Esophagus squamous epithelium (tissue), 5 donors: ENCODE results near the gene LRP1B. TPM values are rescaled to one million over a fixed set of nuclear protein-coding genes. Genes with fewer than 3 reads are reported as not detected.

Experiments used
- DNase-seq: peaks from one replicate; lab custom pipeline; 2025; lab: John Stamatoyannopoulos, UW
- H3K27ac ChIP-seq, 4 donors: fragments of 200-600 bp; sonication (generic); one replicate each; pipeline ENCODE4 v1.5.1; 2016 to 2019; ENCODE audit warnings: mild to moderate bottlenecking in 1 of 4
- H3K27me3 ChIP-seq, 4 donors: fragments of 200-600 bp; sonication (generic); 1 replicate in 3 of 4; 2 replicates in 1 of 4; pipeline versions ENCODE4 v1.5.1 to v1.6.0; 2017 to 2021; ENCODE audit warnings: antibody characterized with exemption in 1 of 4
- H3K36me3 ChIP-seq, 3 donors: fragments of 200-600 bp; sonication (generic); one replicate each; pipeline ENCODE4 v1.5.1; 2016 to 2019
- H3K4me1 ChIP-seq, 3 donors: fragments of 200-600 bp; sonication (generic); one replicate each; pipeline ENCODE4 v1.5.1; 2017 to 2019
- H3K4me3 ChIP-seq, 4 donors: fragments of 200-600 bp; sonication (generic); 1 replicate in 3 of 4; 2 replicates in 1 of 4; pipeline ENCODE4 v1.5.1; 2016 to 2019; ENCODE audit warnings: mild to moderate bottlenecking in 2 of 4, moderate library complexity in 1 of 4
- H3K9me3 ChIP-seq, 3 donors: fragments of 200-600 bp; sonication (generic); one replicate each; pipeline ENCODE4 v1.5.1; 2016 to 2019
- POLR2A ChIP-seq, 4 donors: fragments of 450-650 bp; IDR thresholded peaks; one replicate each; pipeline ENCODE4 v1.6.1; 2017; ENCODE audit warnings: antibody characterized with exemption in 4 of 4, mild to moderate bottlenecking in 4 of 4, moderate library complexity in 3 of 4
- WGBS, 2 donors: methylation state at CpG; one replicate each; pipeline ENCODE4 v1.1.5; 2018; 5-methylcytosine and 5-hydroxymethylcytosine counted together
- intact Hi-C: fragments of 100-400 bp; cut with DNase I; formaldehyde crosslinking; loops from one replicate; pipeline ENCODE4 v1.15.0; 2022
- total RNA-seq, 4 donors: library from RNA; depleted of rRNA; stranded (reverse); fragments of >200 nt; gene quantifications; one replicate each; pipeline ENCODE4 v1.1.0, GENCODE V29; 2016
- TF ChIP-seq, protein P1 (sequence below), 6 experiments: fragments of 450-650 bp in 4 of 6; fragments of 200-600 bp in 2 of 6; sonication (generic) in 2 of 6; IDR thresholded peaks; one replicate each; pipeline ENCODE4 v1.5.1; 2016 to 2019; ENCODE audit warnings: antibody characterized with exemption in 6 of 6, mild to moderate bottlenecking in 4 of 6, moderate library complexity in 4 of 6
- donor health status: DM: yes; HTN: yes; CAD: no.

The LRP1B gene
- total RNA-seq, 4 donors from 2014 or later = 0.04 to 1.1 (median 0.23) TPM

DNA sequence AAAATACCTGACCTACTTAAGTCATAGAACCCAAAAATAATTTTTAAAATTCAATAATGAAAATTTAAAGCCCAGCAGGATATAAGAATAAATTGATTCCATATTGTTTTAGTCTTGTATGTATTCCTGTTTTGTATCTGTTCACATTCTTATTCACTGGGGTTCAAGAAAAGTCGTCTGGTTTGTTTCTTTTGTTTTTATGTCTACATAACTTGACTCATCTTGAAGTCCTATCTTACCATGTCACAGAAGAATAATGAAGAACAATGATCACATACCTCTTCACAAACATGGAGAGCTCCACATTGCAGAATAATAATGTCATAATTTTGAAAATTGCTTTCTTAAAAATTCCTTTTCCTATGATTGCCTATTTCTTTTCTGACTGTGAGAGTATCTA lies 43.4 kb upstream of the LRP1B start:
- Histone ChIP-seq H3K4me1 (no peaks in the 10 kb centered on the region), H3K4me3 (no peak overlapping the region), H3K27ac (no peak overlapping the region), H3K27me3 (no peaks in the 10 kb centered on the region), H3K36me3 (no peaks in the 10 kb centered on the region), H3K9me3 (no peaks in the 10 kb centered on the region)
- 13 to 18% methylated on average over 1 of the region's 1 CpG for WGBS, 2 donors
- no peak for TF ChIP-seq POLR2A (IDR thresholded peaks at IDR 0.05)
- TF ChIP-seq, protein P1, sequence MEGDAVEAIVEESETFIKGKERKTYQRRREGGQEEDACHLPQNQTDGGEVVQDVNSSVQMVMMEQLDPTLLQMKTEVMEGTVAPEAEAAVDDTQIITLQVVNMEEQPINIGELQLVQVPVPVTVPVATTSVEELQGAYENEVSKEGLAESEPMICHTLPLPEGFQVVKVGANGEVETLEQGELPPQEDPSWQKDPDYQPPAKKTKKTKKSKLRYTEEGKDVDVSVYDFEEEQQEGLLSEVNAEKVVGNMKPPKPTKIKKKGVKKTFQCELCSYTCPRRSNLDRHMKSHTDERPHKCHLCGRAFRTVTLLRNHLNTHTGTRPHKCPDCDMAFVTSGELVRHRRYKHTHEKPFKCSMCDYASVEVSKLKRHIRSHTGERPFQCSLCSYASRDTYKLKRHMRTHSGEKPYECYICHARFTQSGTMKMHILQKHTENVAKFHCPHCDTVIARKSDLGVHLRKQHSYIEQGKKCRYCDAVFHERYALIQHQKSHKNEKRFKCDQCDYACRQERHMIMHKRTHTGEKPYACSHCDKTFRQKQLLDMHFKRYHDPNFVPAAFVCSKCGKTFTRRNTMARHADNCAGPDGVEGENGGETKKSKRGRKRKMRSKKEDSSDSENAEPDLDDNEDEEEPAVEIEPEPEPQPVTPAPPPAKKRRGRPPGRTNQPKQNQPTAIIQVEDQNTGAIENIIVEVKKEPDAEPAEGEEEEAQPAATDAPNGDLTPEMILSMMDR (IDR thresholded peaks at IDR 0.05) = no peak
- intact Hi-C loops = no loop called here
- no peak for DNase-seq

DNA sequence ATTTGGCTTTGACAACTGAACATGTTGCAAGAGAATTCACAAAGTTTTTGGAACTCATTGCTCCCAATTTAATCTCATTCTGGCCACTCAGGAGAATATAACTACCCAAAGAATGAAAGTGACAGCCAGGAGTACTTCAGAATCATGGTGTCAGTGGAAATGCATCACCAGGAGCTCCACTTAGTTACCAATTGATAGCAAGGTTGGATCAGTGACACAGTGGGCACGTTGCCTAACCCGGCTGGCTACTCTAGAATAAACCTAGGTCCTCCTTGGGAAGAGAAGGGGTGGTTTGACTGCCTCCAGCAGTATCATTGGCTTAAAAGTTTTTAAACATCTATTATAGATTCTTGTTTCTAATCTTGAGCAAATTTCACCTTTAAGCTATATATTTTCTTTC lies 40.0 kb upstream of the LRP1B start:
- Histone ChIP-seq H3K4me3 (no peak overlapping the region), H3K27ac (no peak overlapping the region), H3K27me3 (no peaks in the 10 kb centered on the region), H3K4me1 (no peaks in the 10 kb centered on the region), H3K36me3 (no peaks in the 10 kb centered on the region), H3K9me3 (no peaks in the 10 kb centered on the region)
- no peak for DNase-seq
- no peak for TF ChIP-seq POLR2A (IDR thresholded peaks at IDR 0.05)
- TF ChIP-seq, protein P1 (IDR thresholded peaks at IDR 0.05) = no peak
- intact Hi-C loops = no loop called here
- WGBS, 2 donors = 59 to 74% methylated on average over 2 of the region's 2 CpGs

DNA sequence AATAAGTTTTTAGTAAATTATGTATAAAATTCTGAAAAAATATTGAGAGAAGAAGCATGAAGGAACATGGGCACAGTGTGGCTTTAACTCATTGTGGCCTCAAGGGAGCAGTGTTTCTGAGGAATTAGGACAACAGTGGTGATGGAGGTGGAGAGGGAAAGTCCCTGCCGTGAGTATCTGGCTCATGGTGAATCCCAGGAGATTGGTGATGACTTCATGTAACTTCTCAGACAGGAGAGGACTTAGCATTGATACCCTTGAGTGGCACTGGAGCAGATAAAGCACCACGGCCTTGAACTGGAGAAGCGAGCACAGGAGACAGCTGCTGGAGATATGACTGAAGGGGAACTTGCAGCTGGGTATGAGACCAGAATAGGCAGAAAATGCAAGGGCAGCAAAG lies 35.0 kb upstream of the LRP1B start:
- intact Hi-C loops = no loop called here
- Histone ChIP-seq H3K36me3 (no peaks in the 10 kb centered on the region), H3K4me3 (no peak overlapping the region), H3K27ac (no peak overlapping the region), H3K27me3 (no peaks in the 10 kb centered on the region), H3K4me1 (no peaks in the 10 kb centered on the region), H3K9me3 (no peaks in the 10 kb centered on the region)
- WGBS, 2 donors = 36 to 44% methylated on average over 3 of the region's 3 CpGs
- TF ChIP-seq, protein P1 (IDR thresholded peaks at IDR 0.05) = peak in 1 of 6 experiments; percentile 36
- TF ChIP-seq POLR2A (IDR thresholded peaks at IDR 0.05) = no peak
- no peak for DNase-seq

DNA sequence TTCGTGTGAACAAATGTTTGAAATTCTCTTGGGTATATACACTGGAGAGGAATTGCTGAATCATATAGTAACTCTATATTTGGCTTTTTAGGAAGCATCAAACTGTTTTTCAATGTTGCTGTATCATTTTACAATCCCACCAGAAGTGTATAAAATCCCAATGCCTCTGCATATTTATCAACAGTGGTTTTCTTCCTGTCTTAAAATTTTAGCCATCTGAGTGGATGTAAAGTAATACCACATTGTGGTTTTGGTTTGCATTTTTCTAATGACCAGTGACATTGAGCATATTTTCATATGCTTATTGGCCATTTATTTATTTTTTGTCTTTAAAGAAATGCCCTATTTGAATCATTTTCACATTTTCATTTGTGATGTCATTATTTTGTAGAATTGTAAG lies 22.8 kb upstream of the LRP1B start:
- TF ChIP-seq POLR2A (IDR thresholded peaks at IDR 0.05) = no peak
- TF ChIP-seq, protein P1 (IDR thresholded peaks at IDR 0.05) = no peak
- Histone ChIP-seq H3K9me3 (no peaks in the 10 kb centered on the region), H3K27me3 (no peaks in the 10 kb centered on the region), H3K36me3 (no peaks in the 10 kb centered on the region), H3K4me1 (no peaks in the 10 kb centered on the region), H3K4me3 (no peak overlapping the region), H3K27ac (no peak overlapping the region)
- DNase-seq = no peak
- intact Hi-C loops = no loop called here
- 31 to 65% methylated on average over 1 of the region's 1 CpG for WGBS, 2 donors

DNA sequence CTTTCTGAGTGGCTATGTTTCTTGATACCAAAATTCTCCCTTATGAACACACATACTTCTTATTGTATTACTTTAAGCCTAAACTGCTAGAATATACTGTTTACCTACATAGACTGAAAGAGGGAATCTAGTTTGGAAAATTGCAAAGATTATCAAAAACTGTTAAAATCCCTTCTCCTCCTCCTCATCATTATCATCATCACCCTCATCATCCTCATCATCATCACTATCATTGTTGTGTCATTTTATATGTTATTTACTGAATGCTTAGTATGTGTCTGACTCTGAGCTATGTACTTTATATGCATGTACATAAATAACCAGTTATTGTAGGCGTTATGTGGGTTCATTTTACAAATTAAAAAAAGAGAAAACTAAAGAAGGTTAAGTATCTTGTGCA lies 19.6 kb upstream of the LRP1B start:
- Histone ChIP-seq H3K27me3 (no peaks in the 10 kb centered on the region), H3K27ac (no peak overlapping the region), H3K4me3 (no peak overlapping the region), H3K4me1 (no peaks in the 10 kb centered on the region), H3K9me3 (no peaks in the 10 kb centered on the region), H3K36me3 (no peaks in the 10 kb centered on the region)
- WGBS, 2 donors = 70 to 81% methylated on average over 1 of the region's 1 CpG
- DNase-seq = no peak
- no peak for TF ChIP-seq POLR2A (IDR thresholded peaks at IDR 0.05)
- TF ChIP-seq, protein P1 (IDR thresholded peaks at IDR 0.05) = no peak
- intact Hi-C loops = no loop called here
